HepG2 (cell line): Measurements from ENCODE around the gene CEP83. TPM values are rescaled to one million over a fixed set of nuclear protein-coding genes. Genes with fewer than 3 reads are reported as not detected.

Source experiments
- EHMT2 ChIP-seq: fragments of 200-600 bp; sonication (generic); IDR thresholded peaks from 2 replicates; pipeline ENCODE4 v1.7.0; 2017; ENCODE audit warnings: antibody characterized with exemption, low read depth, low read length, borderline replicate concordance
- HDAC2 ChIP-seq: sonication (generic); formaldehyde crosslinking; IDR thresholded peaks from 2 replicates; pipeline ENCODE4 v1.4.0; 2020; ENCODE audit warnings: missing genetic modification reagents
- JDP2 ChIP-seq: sonication (generic); formaldehyde crosslinking; IDR thresholded peaks from 2 replicates; pipeline ENCODE4 v1.8.1; 2022; ENCODE audit warnings: missing genetic modification reagents, borderline replicate concordance
- MNT ChIP-seq: fragments of 450-650 bp; IDR thresholded peaks from 2 replicates; pipeline ENCODE4 v1.6.1; 2016
- PCBP1 ChIP-seq: fragments of 200-400 bp; formaldehyde crosslinking; IDR thresholded peaks from 2 replicates; pipeline ENCODE4 v1.6.1; 2017; ENCODE audit warnings: mild to moderate bottlenecking, low read depth, low read length, borderline replicate concordance
- RBM22 ChIP-seq: fragments of 200-400 bp; formaldehyde crosslinking; optimal IDR thresholded peaks from 2 replicates; pipeline ENCODE3; 2017; ENCODE audit warnings: mild to moderate bottlenecking, low read length, moderate library complexity
- REST ChIP-seq, 2 experiments: IDR thresholded peaks; 2 replicates each; pipeline ENCODE4 v1.6.1; 2011 to 2012; ENCODE audit warnings: low read length in 2 of 2, borderline replicate concordance in 1 of 2, low read depth in 1 of 2, mild to moderate bottlenecking in 1 of 2, moderate library complexity in 1 of 2
- TRAFD1 ChIP-seq: sonication (generic); formaldehyde crosslinking; IDR thresholded peaks from 2 replicates; pipeline ENCODE4 v1.5.1; 2020; ENCODE audit warnings: missing genetic modification reagents, mild to moderate bottlenecking, borderline replicate concordance
- ZBTB34 ChIP-seq: sonication (generic); formaldehyde crosslinking; IDR thresholded peaks from 2 replicates; pipeline ENCODE4 v1.8.0; 2022; ENCODE audit warnings: mild to moderate bottlenecking, missing genetic modification reagents
- ZNF382 ChIP-seq: sonication (generic); formaldehyde crosslinking; IDR thresholded peaks from 2 replicates; pipeline ENCODE4 v1.5.0; 2020; ENCODE audit warnings: missing genetic modification reagents, mild to moderate bottlenecking, borderline replicate concordance
- ZNF629 ChIP-seq: sonication (generic); formaldehyde crosslinking; conservative IDR thresholded peaks from 2 replicates; pipeline ENCODE4 v1.5.0; 2020; ENCODE audit warnings: missing genetic modification reagents
- polyA plus RNA-seq, 8 experiments: library from polyadenylated mRNA; depleted of rRNA in 3 of 8; stranded (reverse) in 7 of 8; unstranded in 1 of 8; fragments of >200 nt; fragmentation: Illumina TruSeq in 4 of 8; extraction: Trizol in 4 of 8; gene quantifications; 2 replicates each; pipeline versions ENCODE4 v1.2.1 to v1.2.3, GENCODE V29; 2011 to 2016; ENCODE audit warnings: low read depth in 4 of 8, missing spikeins in 1 of 8, mixed read lengths in 1 of 8; ENCODE audit not compliant: insufficient read depth in 1 of 8
- total RNA-seq, 5 experiments: library from RNA; depleted of rRNA; stranded (reverse); fragments of >200 nt; fragmentation: Illumina TruSeq; extraction: Trizol; gene quantifications; 2 replicates each; pipeline ENCODE4 v1.2.3, GENCODE V29; 2016; ENCODE audit warnings: low read depth in 1 of 5
- TF ChIP-seq, protein P1 (sequence below): sonication (generic); formaldehyde crosslinking; IDR thresholded peaks from 2 replicates; pipeline ENCODE4 v1.4.0; 2020; ENCODE audit warnings: missing genetic modification reagents, borderline replicate concordance
- TF ChIP-seq, protein P2 (sequence below): IDR thresholded peaks from 2 replicates; pipeline ENCODE4 v1.6.1; 2016; ENCODE audit warnings: low read depth, borderline replicate concordance

Gene CEP83
- total and polyA plus RNA-seq, 2 of the 13 experiments (the other 11 are each of a cell fraction or from before 2014, with no cell fraction given), result 6.2 to 19.2 TPM

GRCh38 chr12:94459728-94460615 is at the start of gene CEP83 (continued):
- TF ChIP-seq ZBTB34 (no peak), ZNF629 (CRISPR knock-in tag) (no peak), REST (IDR thresholded peaks at IDR 0.05; ENCODE audit: borderline replicate concordance in 1 of 2, low read depth in 1 of 2, low read length in 2 of 2) (no peak), HDAC2 (CRISPR knock-in tag) (peak; percentile 69; the same call in 1 of the 2 replicates), JDP2 (no peak), MNT (peak; percentile 19; the same call in 1 of the 2 replicates), EHMT2 (no peak), PCBP1 (peak; percentile 38; the same call in 1 of the 2 replicates), TRAFD1 (CRISPR knock-in tag) (no peak), ZNF382 (CRISPR knock-in tag) (no peak), RBM22 (no peak)
- TF ChIP-seq, protein P1, sequence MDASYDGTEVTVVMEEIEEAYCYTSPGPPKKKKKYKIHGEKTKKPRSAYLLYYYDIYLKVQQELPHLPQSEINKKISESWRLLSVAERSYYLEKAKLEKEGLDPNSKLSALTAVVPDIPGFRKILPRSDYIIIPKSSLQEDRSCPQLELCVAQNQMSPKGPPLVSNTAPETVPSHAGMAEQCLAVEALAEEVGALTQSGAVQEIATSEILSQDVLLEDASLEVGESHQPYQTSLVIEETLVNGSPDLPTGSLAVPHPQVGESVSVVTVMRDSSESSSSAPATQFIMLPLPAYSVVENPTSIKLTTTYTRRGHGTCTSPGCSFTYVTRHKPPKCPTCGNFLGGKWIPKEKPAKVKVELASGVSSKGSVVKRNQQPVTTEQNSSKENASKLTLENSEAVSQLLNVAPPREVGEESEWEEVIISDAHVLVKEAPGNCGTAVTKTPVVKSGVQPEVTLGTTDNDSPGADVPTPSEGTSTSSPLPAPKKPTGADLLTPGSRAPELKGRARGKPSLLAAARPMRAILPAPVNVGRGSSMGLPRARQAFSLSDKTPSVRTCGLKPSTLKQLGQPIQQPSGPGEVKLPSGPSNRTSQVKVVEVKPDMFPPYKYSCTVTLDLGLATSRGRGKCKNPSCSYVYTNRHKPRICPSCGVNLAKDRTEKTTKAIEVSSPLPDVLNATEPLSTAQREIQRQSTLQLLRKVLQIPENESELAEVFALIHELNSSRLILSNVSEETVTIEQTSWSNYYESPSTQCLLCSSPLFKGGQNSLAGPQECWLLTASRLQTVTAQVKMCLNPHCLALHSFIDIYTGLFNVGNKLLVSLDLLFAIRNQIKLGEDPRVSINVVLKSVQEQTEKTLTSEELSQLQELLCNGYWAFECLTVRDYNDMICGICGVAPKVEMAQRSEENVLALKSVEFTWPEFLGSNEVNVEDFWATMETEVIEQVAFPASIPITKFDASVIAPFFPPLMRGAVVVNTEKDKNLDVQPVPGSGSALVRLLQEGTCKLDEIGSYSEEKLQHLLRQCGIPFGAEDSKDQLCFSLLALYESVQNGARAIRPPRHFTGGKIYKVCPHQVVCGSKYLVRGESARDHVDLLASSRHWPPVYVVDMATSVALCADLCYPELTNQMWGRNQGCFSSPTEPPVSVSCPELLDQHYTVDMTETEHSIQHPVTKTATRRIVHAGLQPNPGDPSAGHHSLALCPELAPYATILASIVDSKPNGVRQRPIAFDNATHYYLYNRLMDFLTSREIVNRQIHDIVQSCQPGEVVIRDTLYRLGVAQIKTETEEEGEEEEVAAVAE (CRISPR knock-in tag), result no peak
- TF ChIP-seq, protein P2, sequence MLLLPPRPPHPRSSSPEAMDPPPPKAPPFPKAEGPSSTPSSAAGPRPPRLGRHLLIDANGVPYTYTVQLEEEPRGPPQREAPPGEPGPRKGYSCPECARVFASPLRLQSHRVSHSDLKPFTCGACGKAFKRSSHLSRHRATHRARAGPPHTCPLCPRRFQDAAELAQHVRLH (CRISPR knock-in tag), result no peak
